Activated effector memory CD4-positive, alpha-beta T cell treated with Interleukin-2 at 50 U/mL for 16 hours (primary cell): Measurements from ENCODE around the gene GOLGA6D.
"Not testable (repeated sequence)": the region's sequence is repeated elsewhere in the genome, so short reads cannot be mapped to it uniquely, and the experiment has no call there.

Experiments
- DNase-seq: peaks from one replicate; pipeline ENCODE4 v3.0.0-alpha.2; 2020

GOLGA6D gene

GRCh38 chr15:75282572-75282971 lies at the start of gene GOLGA6D:
GOLGA6D (plus strand) TSS chr15:75282835; CDS start chr15:75282876, 41 bp downstream.
- not testable (repeated sequence) for DNase-seq

- no peak for DNase-seq
Observed at GRCh38 chr15:75233504-75234190, 49.0 kb upstream of the GOLGA6D start.

DNA sequence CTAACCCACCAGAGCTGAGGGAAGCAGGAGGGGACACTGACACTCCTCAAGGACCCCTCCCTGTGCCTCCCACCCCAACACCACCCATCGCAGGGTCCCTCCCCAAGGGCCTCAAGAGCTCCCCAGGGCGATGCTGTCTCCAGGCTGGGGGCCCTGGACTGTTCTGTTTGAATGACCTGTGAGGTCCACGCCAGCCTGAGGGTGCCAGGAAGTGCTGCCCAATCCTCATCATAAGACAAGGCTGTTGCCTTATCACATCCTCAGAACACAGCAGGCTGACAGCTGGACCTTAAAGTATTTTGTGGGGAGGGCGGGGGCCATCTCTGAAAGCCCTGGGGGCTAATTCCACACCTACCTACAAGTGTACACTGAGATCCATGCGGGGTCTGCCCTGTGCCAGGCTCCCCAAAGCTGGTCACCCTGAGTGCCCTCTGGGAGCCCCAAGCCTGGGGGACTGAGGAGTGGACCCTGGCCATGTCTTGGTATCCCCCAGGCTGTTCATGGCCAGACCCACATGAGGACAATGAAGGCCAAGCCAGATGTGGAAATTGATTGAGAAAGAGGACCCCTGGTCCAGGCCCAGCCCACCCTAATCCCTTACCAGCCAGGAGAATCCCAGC lies 48.3 kb upstream of the GOLGA6D start:
- no peak for DNase-seq

DNA sequence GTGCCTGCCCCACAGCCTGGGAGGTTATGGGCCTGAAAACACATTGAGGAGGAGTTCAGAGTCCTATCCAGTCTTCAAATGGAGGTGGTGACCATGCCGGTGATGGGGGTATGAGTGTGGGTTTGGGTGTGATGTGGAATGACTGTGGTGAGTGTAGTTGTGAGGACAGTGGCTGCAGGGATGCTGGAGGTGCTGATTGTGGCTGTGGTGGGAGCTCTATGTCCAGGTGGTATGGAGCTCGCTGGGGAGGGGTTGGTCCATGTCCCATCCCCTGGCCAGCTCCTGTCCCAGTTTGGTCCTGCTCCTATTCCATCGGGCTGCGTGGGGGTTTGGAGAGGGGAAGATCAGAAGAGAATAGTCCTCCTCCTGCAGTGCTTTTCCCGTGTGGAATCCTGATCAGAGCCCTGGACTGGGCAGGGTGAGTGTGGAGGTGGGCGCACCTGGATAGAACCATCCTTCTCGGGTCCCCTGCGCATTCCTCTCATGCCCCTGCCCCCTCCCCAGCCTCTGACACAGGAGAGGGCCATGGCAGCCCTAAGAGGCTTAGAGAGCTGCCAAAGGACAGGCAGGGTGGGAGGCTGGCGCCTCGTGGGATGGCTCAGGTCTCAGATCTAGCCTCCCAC lies 47.5 kb upstream of the GOLGA6D start:
- DNase-seq, result no peak

DNA sequence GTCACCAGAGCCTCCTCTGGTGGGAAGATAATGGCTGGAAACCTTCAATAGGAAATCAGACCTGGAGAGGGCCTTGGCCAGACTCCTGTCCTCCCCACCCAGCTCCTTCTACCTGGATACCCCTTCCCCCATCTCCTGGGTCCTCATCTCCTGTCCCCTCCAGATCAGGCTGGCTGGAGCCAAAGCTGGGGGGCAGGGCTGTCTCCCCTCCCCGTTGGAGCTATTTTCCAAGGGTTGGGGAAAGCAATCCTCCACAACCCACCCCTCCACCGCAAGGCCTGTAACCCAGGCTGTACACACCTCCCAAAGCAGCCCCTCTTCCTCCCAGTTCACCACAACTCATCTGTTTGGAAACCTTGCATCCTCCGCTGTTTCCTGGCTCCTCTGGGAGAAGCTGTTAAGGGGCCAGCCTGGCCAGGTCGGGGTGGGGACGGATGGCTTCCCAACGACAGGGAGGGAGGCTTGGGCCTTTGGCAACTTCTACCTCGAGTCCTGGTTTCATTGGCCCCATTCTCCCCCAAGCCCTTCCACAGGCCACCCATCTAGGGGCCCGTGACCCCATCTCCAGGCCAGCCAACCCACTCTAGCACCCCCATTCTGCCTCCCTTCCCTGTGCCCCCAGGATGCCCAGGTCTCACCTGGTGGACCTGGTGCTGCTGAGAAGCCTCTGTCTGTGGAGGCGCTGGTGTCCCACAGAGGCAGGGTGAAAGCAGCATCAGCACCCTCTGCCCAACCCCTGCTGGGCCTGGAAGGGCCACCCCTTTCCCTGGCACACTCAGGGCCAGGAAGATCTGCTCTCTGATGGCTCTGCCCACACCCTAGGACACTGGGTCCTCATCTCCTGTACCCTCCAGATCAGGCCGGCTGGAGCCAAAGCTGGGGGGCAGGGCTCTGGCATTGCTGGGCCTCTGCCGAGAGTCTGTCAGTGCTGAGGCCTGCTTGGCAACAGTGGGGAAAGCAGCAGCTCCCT lies 46.6 kb upstream of the GOLGA6D start:
- no peak for DNase-seq

GRCh38 chr15:75237316-75237982 lies 45.2 kb upstream of the GOLGA6D start:
- DNase-seq, result no peak

- DNase-seq, result no peak
Observed at GRCh38 chr15:75238150-75238549, 44.5 kb upstream of the GOLGA6D start.

GRCh38 chr15:75245741-75246140 lies 36.9 kb upstream of the GOLGA6D start:
- not testable (repeated sequence) for DNase-seq

DNA sequence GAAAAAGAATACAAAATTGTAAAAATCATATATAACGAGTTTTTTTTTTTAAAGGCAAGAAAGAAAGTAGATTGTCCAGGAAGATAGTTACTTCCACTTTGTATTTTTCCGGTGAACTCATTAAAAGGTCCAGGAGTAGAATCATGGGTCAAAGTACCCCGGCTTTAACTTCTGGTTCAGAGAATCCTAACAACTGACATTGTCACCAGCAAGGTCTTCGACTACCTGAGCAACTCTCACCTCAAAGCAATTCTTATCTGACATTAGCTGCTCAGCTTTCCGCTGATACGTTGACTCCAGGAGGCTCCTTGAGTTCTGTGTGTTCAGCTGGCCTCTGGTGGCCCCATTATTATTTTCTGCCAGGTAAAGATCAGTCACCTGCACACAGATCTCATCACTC lies 33.6 kb upstream of the GOLGA6D start:
- not testable (repeated sequence) for DNase-seq

DNA sequence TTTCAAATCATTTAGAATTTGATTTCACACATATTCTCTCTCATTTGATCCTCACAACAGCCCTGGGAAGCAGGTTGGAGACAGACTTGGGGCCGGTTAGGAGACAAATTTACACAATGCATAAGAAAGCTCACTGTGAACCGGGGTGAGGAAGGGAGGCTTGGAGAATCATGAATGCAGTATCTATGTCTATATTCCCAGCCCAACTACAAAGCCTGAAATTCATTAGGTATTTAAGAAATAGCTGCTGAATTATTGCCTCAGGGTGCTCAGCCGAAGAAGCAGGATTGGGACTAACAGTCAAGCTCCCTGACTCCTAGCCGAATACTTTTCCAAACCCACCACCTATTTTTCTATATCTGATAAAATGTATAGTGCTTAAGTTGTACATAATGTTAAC lies 32.9 kb upstream of the GOLGA6D start:
- no peak for DNase-seq

GRCh38 chr15:75251343-75251742 lies 31.3 kb upstream of the GOLGA6D start:
- not testable (repeated sequence) for DNase-seq

- not testable (repeated sequence) for DNase-seq
Observed at GRCh38 chr15:75252285-75252684, 30.4 kb upstream of the GOLGA6D start.

DNA sequence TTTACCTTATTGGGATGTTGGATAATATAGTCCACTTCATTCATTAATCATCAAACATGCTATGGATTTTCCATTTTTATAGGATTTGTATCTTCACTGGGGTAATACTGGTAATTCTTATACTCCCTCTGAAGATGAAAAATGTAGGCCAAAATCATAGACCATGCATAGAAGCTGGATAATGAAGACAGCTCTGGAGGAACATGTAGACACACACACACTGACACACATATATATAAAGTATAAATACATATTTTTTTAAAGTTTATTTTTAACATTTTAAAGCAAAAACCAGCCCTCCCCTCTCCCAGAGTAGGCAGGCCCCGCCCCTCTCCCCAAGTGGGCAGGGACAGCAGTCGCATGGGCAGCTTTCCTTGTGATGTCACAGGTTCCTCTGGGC lies 24.6 kb upstream of the GOLGA6D start, which contains the start of gene GOLGA6C:
GOLGA6C (plus strand) TSS at position 301 of the 400 bp plus-strand sequence. CDS start 265 bp downstream, outside the sequence.
- not testable (repeated sequence) for DNase-seq

GRCh38 chr15:75258620-75259343 lies 23.9 kb upstream of the GOLGA6D start:
- DNase-seq, result not testable (repeated sequence)

- not testable (repeated sequence) for DNase-seq
Observed at GRCh38 chr15:75259873-75260272, 22.8 kb upstream of the GOLGA6D start.

DNA sequence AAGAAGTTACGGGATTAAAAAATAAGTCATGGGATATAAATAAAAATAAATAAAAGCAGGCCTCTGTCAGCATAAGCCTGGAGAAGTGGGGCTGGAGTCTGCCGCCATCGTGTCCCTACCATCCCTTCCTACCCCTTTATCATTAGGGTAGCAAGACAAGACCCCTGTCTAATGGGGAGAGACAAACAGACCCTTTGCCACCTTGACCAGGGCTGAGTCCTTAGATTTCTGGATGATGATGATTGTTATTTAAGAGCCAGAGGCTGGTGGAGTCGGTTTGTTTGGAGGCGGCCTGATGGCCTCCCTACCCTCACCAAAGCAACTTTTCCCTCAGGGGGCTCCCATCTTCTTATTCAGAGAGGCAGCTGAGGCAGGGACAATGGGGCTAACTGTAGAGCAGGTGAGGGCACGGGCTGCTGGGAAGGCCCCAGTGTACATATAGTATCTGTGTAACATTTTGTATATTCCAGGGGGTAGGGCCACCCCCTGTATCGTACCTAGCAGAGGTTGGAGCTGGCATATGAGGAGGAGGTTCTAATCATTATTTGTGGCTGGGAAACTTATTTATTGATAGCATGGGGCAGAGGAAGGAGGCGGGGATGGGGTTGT lies 8.8 kb upstream of the GOLGA6D start:
- not testable (repeated sequence) for DNase-seq

GRCh38 chr15:75274509-75275107 lies 8.0 kb upstream of the GOLGA6D start:
- DNase-seq, result peak; percentile 18

DNA sequence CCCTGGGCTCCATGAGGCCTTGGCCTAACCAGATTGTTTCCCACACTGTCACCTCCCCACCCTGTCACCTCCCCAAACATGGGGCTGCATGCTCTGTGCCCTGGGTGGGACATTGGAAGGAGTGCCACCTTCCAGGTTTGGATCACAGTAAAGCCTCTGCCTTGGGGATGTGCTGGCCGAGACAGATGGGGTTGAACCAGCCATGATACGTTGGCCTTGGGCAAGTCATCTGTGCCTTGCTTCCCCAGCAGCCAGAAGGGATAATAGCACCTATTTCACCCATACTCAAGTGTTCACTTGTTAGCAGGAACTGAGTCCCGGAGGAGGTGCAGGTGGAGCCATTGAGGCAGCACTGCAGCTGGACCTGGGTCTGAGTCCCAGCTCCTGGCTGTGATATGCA lies 7.0 kb upstream of the GOLGA6D start:
- not testable (repeated sequence) for DNase-seq

DNA sequence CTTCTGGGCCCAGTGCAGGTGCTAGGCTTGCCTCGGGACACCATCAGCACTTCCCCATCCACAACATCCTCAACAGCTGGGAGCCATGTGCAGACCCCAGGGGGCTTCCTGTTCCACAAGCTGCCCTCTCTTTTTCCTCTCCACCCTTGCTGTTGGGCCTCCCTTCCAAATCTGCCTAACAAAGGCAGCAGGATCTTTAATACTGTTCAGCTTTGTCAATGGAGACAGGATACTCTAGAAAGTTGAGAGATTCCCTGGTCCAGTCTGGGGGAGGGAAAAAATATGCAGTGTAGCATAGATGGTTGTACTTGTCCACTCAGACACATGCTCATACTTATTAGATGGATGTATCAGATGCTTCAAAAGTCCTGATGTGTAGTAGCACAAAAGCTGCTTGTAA lies 4.1 kb upstream of the GOLGA6D start:
- DNase-seq, result not testable (repeated sequence)

GRCh38 chr15:75284152-75284551 lies 1.5 kb downstream of the GOLGA6D start:
- DNase-seq, result not testable (repeated sequence)
